Measurements from ENCODE around the gene TSPO. TPM values are rescaled to one million over a fixed set of nuclear protein-coding genes. Genes with fewer than 3 reads are reported as not detected.

TSPO gene
- total RNA-seq, 2 donors from 2014 or later = 266 to 426 TPM

- no peaks in the 10 kb centered on the region for H3K36me3 ChIP-seq
- H3K4me1 ChIP-seq = no peaks in the 10 kb centered on the region
- no peaks in the 10 kb centered on the region for H3K27me3 ChIP-seq
- no peak overlapping the region for H3K27ac ChIP-seq
- TF ChIP-seq CTCF (IDR thresholded peaks at IDR 0.05) = no peak
- no peaks in the 10 kb centered on the region for H3K9me3 ChIP-seq
- intact Hi-C loops (cut with DNase I) = no loop called here
- no peak overlapping the region for H3K4me3 ChIP-seq
- no peak overlapping the region for H3K9ac ChIP-seq (ENCODE audit: low read depth in 2 of 2, low read length in 2 of 2)
- no peak for DNase-seq
These were observed 48.7 kb downstream of the TSPO start for GRCh38 chr22:43200031-43200430.

- Histone ChIP-seq H3K4me1 (no peaks in the 10 kb centered on the region), H3K4me3 (no peak overlapping the region), H3K27me3 (no peaks in the 10 kb centered on the region), H3K36me3 (no peaks in the 10 kb centered on the region), H3K9ac (ENCODE audit: low read depth in 2 of 2, low read length in 2 of 2) (no peak overlapping the region), H3K27ac (no peak overlapping the region), H3K9me3 (no peaks in the 10 kb centered on the region)
- DNase-seq = no peak
- intact Hi-C loops (cut with DNase I) = no loop called here
- no peak for TF ChIP-seq CTCF (IDR thresholded peaks at IDR 0.05)
These were observed 49.2 kb downstream of the TSPO start for GRCh38 chr22:43200555-43200954.

GRCh38 chr22:43201486-43202219 lies 50.3 kb downstream of the TSPO start:
- Histone ChIP-seq H3K4me3 (no peak overlapping the region), H3K9ac (ENCODE audit: low read depth in 2 of 2, low read length in 2 of 2) (no peak overlapping the region), H3K27me3 (no peaks in the 10 kb centered on the region), H3K9me3 (no peaks in the 10 kb centered on the region), H3K4me1 (no peaks in the 10 kb centered on the region), H3K27ac (no peak overlapping the region), H3K36me3 (no peaks in the 10 kb centered on the region)
- no peak for TF ChIP-seq CTCF (IDR thresholded peaks at IDR 0.05)
- intact Hi-C loops (cut with DNase I) = no loop called here
- DNase-seq = no peak

- H3K9ac ChIP-seq (ENCODE audit: low read depth in 2 of 2, low read length in 2 of 2) = no peak overlapping the region
- DNase-seq = no peak
- no peaks in the 10 kb centered on the region for H3K4me1 ChIP-seq
- H3K27ac ChIP-seq = no peak overlapping the region
- no peaks in the 10 kb centered on the region for H3K36me3 ChIP-seq
- no peak for TF ChIP-seq CTCF (IDR thresholded peaks at IDR 0.05)
- intact Hi-C loops (cut with DNase I) = no loop called here
- no peaks in the 10 kb centered on the region for H3K27me3 ChIP-seq
- H3K4me3 ChIP-seq = no peak overlapping the region
- H3K9me3 ChIP-seq = no peaks in the 10 kb centered on the region
These were observed 51.0 kb downstream of the TSPO start for GRCh38 chr22:43202326-43202725.

- no peak for TF ChIP-seq CTCF (IDR thresholded peaks at IDR 0.05)
These were observed 51.5 kb downstream of the TSPO start for GRCh38 chr22:43202756-43203410.

More at GRCh38 chr22:43202756-43203410, 51.5 kb downstream of the TSPO start:
- Histone ChIP-seq H3K4me1 (no peaks in the 10 kb centered on the region), H3K4me3 (no peak overlapping the region), H3K36me3 (no peaks in the 10 kb centered on the region), H3K9ac (ENCODE audit: low read depth in 2 of 2, low read length in 2 of 2) (no peak overlapping the region), H3K27ac (no peak overlapping the region), H3K9me3 (no peaks in the 10 kb centered on the region), H3K27me3 (no peaks in the 10 kb centered on the region)
- DNase-seq = no peak
- intact Hi-C loops (cut with DNase I) = no loop called here

Data from colonic mucosa (tissue), 4 donors.